ENCODE measurements around the gene C2CD4A.

DNA sequence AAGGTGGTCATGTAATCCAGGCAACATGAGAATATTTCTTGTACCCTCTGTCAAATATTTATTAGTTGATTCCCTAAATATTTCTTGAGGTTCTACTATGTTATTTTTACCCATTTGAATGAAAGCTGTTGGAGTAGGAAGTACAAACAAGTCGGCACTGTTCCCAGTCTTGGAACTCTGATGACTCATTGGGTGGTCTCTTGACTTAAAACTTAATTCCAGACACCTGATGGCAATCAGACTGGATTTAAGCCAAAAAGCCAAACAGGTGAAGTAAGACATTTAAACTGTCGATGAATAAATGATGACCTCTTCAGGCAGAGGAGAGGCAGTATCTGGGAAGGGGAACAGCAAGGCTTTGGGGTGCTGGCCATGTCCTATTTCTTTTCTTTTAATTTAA is 22.8 kb downstream of the C2CD4A start:
- TF ChIP-seq CTCF (IDR thresholded peaks at IDR 0.05) (no peak), POLR2A (IDR thresholded peaks at IDR 0.05; ENCODE audit: low read depth) (no peak), EP300 (IDR thresholded peaks at IDR 0.05) (no peak), POLR2AphosphoS5 (IDR thresholded peaks at IDR 0.05) (no peak)
